GM10847 (cell line): ENCODE data around the gene SPATA12.

ENCODE experiments used
- POLR2A ChIP-seq: IDR thresholded peaks from 2 replicates; pipeline ENCODE4 v1.6.1; 2011; ENCODE audit not compliant: insufficient read length; ENCODE audit errors: extremely low read depth

The SPATA12 gene

GRCh38 chr3:57068437-57069089 is 8.1 kb downstream of the SPATA12 start:
- TF ChIP-seq POLR2A = no peak

DNA sequence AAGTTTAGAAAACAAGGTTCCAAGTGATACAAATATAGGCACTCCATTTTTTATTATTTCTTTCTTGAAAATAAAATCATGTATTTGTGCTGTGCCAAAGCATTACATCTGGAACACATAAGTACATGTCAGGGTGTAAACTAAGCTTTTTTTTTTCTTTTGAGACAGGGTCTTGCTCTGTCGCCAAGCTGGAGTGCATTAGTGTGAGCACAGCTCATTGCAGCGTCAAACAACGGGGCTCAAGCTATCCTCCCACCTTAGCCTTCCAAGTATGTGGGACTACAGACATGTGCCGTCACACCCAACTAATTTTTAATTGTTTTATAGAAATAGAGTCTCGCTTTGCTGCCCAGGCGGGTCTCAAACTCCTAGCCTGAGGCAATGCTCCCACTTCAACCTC is 9.0 kb downstream of the SPATA12 start:
- TF ChIP-seq POLR2A = no peak

- TF ChIP-seq POLR2A = no peak
Measured at GRCh38 chr3:57073628-57074027, 13.2 kb downstream of the SPATA12 start.

DNA sequence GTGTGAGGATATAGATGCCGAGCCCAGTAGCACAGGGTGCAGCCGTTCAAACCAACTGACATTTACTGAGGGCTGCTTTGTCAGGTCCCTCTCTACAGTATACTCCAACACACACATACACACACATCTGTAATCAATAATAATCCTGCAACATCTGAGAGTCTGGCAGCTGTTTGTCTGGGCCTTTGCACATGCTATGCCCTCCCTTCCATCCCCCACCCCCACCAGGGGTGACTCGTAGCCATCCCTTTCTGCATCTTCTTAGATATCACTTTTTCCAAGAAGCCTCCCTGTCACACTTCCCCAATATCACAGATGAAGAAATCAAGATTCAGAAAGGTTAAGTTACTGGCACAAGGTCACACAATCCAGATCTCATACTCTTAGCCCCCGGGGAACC is 13.7 kb downstream of the SPATA12 start:
- TF ChIP-seq POLR2A = no peak

- no peak for TF ChIP-seq POLR2A
Measured at GRCh38 chr3:57076422-57076951, 16.0 kb downstream of the SPATA12 start.

GRCh38 chr3:57077630-57078343 is 17.3 kb downstream of the SPATA12 start:
- TF ChIP-seq POLR2A = no peak

DNA sequence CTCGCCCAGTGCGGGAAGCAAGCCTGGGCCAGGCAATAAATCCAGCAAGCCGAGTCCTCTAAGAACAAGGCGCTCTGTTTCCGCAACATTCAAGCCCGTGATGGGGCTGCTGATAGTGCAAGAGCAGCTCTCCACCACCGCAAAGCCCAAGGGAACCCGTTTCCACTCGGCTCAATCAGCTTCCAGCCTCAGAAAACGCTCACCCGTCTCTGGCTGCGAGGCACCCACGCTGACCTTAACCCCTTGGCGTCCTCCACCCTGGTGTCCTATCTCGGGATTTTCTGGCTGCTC is 17.8 kb downstream of the SPATA12 start:
- no peak for TF ChIP-seq POLR2A

GRCh38 chr3:57078635-57079473 is 18.4 kb downstream of the SPATA12 start:
- no peak for TF ChIP-seq POLR2A

- TF ChIP-seq POLR2A = no peak
Measured at GRCh38 chr3:57079474-57079831, 19.0 kb downstream of the SPATA12 start.

DNA sequence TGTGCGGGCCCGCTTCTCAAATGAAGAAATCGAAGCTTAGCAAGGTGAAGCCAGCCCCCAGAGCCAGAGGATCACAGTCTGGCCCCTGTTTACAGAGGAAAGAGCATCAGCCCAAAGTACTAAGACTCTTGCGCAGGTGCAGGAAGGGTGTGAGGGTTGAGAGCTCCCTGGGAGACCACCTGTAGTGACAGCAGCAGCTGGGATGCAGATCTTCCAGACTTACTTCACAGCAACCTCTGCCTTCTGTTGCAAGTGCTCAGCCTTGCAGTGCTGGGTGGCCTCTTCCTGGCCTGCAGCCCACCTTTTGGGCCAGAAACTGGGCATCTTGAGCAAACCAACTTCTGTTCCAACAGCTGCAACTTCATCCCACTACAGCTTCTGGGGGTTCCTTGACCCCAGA is 19.7 kb downstream of the SPATA12 start:
- TF ChIP-seq POLR2A = no peak

DNA sequence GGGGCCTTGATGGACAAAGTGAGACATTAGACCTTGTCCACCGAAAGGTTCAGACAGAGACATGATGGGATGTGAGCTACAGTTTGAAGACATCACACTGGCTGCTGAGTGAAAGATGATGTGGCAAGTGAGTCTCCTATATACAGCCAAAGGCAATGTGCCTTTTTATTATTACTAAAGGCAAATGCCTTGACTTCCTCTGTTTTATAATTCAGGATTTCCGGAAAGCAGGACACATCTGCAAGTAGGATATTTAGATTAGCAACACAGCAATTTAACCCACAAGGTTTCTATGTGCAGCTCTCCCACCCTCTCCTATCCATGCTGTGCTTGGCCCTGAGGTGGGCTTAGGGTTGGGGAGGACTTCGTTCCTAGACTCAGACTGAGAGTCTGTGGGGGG is 20.7 kb downstream of the SPATA12 start:
- TF ChIP-seq POLR2A = no peak

GRCh38 chr3:57082481-57082880 is 22.0 kb downstream of the SPATA12 start:
- TF ChIP-seq POLR2A = no peak

DNA sequence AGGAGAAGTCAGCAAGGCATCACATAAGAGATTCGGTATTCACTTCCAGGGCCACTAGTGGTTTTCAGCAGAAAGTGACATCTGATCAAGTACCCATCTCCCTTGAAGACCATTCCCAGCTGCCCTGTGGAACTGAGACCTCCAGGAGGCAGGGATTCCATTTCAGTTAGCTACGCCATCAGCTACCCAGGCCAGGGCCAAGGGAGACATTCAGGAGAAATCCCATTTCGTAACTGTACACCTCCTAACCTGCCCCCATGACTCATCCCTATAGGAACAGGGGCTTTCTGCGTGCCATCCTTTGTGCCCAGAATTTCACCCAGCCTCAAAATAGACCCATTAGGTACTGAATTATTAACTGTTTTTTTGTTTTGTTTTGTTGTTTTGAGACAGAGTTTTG is 24.7 kb downstream of the SPATA12 start:
- TF ChIP-seq POLR2A = no peak

GRCh38 chr3:57086201-57086600 is 25.7 kb downstream of the SPATA12 start:
- TF ChIP-seq POLR2A = no peak

DNA sequence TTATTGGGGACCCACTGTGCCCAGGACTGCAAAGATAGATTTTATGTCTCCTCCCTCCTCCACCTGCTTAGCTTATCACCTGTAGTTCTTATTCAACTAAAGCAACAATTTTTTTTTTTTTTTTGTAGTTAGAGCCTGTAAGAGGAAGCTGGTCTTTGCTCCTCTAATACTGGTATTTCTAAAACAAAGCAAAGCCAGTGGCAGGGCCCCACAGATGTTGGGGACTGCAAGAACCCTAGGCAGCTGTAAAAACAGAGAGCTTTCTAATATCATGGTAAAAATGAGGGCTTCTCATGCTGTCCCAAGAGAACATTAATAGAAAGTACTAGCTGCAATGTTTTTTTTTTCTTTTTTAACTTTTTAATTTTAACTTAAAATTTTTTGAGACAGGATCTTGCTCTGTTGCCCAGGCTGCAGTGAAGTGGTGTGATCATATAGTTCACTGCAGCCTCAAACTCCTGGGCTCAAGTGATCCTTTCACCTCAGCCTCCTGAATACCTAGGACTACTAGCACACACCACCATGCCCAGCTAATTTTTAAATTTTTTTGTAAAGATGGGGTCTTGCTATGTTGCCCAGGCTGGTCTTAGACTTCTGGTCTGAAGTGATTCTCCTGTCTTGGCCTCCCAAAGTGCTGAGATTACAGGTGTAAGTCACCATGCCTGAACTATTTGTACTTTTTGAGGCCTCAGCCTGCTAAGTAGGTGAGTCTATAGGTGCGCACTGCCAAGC is 27.1 kb downstream of the SPATA12 start:
- TF ChIP-seq POLR2A = no peak
